ENCODE results near the gene FLT4. TPM values are rescaled to one million over a fixed set of nuclear protein-coding genes. Genes with fewer than 3 reads are reported as not detected.
"Not testable (repeated sequence)": the region's sequence is repeated elsewhere in the genome, so short reads cannot be mapped to it uniquely, and the experiment has no call there.

Gene FLT4
- total RNA-seq, 1 donor from 2014 or later: 203 TPM

GRCh38 chr5:180670586-180671359 is 21.4 kb upstream of the FLT4 start:
- peak; percentile 33 for DNase-seq (ENCODE audit: extremely low read depth, low read depth, low spot score)

DNA sequence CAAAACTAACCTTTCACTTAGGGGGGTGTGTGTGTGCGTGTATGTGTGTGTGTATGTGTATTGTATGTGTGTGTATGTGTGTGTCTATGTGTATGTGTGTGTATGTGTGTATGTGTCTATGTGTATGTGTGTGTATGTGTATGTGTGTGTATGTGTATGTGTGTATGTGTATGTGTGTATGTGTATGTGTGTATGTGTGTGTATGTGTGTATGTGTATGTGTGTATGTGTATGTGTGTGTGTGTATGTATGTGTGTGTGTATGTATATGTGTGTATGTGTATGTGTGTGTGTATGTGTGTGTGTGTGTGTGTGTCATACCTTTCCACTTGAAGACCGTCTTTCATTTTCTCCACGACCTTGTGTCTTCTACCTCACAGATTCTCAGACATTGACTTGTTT is 20.8 kb upstream of the FLT4 start:
- DNase-seq (ENCODE audit: extremely low read depth, low read depth, low spot score): no peak

DNA sequence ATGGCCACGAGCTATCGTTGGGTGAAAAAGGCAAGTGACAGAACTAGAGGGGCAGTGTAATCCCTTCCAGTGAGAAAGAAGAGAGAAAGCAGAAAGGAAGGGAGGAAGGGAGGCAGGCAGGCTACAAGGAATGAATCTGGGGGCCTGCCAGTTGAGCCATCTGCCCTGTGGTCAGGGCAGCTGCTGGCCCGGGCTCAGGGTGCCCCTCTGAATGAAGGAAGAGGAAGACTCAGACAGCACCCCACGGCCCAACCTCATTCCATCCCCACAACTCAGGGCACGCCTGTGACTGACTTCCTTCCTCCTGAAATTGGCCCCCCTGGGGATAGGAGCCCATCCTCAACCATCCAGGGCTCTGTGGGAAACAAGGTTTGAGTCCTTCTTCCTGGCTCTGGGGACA is 20.3 kb upstream of the FLT4 start:
- no peak for DNase-seq (ENCODE audit: extremely low read depth, low read depth, low spot score)

DNA sequence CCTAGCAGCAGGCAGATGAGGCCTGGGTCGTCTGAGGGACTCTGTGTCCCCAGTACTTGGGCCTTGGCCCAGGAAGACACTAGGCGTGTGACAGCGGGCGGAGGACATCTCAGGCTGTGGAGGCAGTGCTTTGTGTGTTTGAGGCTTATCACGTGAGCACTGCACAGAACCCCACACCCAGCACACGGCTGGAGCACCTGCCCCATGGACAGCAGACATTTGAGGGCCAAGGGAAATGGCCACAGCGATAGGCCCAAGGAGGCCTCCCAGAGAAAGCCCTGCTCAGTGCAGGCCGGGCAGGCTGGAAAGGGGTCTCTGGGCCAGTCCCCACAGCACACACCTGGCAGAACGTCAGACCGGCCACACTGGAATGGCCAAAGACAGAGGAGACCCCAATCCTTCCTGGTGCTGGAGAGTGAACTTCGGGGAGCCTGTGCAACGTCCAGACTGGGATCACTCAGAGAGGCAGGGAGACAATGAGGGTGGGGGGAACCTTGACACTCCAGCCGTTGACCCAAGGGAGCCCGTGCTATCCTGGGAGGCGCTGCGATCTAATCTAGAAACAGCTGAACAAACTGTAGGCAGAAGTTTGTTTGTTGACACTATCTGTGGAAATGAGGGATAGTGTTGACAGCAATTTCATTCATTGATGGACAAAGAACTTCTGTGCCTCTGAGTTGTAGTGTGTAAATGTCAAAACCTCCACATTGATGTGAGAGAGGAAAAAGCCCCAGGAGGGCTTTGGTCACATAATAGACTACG is 19.6 kb upstream of the FLT4 start:
- DNase-seq (ENCODE audit: extremely low read depth, low read depth, low spot score): no peak

- no peak for DNase-seq (ENCODE audit: extremely low read depth, low read depth, low spot score)
These were observed 17.4 kb upstream of the FLT4 start for GRCh38 chr5:180666812-180667211.

DNA sequence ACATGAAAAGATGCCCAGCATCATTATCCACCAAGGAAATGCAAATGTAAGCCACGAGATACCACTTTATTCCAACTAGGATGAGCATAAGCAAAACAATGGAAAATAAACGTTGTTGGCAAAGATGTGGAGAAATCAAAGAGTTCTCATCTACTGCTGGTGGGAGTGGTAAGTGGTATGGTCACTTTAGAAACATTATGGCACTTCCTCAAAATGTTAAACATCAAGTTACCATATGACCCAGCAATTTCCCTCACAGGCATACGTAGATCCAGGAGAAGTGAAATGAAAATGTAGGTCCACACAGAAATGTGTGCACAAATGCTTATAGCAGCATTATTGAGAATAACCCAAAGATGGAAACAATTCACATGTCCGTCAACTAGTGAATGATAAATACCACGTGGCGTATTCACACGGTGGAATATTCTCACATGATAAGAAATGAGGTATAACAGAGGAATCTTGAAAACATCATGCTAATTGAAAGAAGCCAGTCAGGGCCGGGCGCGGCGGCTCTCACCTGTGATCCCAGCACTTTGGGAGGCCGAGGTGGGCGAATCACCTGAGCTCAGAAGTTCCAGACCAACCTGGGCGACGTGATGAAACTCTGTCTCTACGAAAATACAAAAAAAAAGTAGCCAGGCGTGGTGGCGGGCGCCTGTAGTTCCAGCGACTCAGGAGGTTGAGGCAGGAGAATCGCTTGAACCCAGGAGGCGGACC is 16.4 kb upstream of the FLT4 start:
- DNase-seq (ENCODE audit: extremely low read depth, low read depth, low spot score): no peak

DNA sequence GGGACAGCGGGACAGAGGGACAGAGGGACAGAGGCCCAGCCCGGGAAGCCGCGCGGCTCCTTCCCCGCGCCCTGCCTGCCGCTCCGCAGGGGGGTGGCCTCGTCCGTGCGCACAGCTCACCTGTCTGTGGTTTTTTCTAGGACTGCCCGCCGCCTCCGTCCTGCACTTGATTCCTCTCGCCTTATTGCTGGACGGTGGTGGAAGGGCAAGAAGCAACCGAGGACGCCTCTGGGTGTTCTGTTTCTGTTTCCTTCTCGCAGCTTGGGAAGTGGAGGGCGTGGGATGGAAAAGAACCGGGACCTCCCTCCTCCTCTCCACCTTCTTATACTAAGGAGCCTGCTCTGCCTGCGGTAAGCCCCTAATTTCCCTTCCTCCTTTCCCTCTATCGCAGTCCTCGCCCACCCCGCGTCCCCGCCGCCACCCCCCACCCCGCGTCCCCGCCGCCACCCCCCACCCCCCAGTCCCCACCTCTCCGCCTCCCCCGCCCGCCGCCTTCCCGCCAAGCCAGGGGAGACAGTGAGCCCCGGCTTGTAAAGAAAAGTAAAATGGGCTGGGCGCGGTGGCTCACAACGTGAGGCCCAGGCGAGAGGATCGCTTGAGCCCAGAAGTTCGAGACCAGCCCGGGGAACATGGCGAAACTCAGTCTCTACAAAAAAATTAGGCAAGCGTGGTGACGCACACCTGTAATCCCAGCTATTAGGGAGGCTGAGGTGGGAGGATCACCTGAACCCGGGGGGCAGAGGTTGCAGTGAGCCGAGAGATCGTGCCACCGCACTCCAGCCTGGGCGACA is 9.6 kb upstream of the FLT4 start:
- no peak for DNase-seq (ENCODE audit: extremely low read depth, low read depth, low spot score)

GRCh38 chr5:180655243-180655642 is 5.8 kb upstream of the FLT4 start:
- DNase-seq (ENCODE audit: extremely low read depth, low read depth, low spot score): not testable (repeated sequence)

DNA sequence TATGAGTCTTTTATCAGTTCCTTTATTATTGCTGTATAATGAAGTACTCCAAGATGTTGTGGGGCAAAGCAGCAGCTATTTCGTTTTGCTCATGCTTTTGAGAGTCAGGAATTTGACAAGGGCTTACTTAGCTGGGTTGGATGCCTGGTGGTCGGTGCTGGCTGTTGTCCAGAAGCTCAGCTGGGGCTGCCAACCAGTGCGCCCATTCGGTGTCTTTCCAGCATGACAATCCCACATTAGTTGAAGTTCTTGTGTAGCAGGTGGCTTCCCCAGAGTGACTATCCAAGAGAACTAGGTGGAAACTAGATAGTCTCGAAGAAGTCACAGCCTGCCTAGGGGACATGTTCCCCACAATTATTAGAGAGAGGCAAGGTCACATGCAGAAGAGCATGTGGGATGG is 3.4 kb upstream of the FLT4 start:
- no peak for DNase-seq (ENCODE audit: extremely low read depth, low read depth, low spot score)

DNA sequence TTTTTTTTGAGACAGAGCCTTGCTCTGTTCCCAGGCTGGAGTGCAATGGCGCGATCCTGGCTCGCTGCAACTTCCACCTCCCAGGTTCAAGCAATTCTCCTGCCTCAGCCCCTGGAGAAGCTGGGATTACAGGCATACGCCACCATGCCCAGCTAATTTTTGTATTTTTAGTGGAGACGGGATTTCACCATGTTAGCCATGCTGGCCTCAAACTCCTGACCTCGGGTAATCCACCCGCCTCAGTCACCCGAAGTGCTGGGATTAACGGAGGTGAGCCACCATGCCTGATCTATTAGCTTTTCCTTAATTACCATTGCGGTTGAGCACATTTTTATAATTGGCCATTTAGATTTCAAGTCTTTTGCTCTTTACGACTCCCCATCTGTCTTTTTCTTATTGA is 2.9 kb upstream of the FLT4 start:
- no peak for DNase-seq (ENCODE audit: extremely low read depth, low read depth, low spot score)

DNA sequence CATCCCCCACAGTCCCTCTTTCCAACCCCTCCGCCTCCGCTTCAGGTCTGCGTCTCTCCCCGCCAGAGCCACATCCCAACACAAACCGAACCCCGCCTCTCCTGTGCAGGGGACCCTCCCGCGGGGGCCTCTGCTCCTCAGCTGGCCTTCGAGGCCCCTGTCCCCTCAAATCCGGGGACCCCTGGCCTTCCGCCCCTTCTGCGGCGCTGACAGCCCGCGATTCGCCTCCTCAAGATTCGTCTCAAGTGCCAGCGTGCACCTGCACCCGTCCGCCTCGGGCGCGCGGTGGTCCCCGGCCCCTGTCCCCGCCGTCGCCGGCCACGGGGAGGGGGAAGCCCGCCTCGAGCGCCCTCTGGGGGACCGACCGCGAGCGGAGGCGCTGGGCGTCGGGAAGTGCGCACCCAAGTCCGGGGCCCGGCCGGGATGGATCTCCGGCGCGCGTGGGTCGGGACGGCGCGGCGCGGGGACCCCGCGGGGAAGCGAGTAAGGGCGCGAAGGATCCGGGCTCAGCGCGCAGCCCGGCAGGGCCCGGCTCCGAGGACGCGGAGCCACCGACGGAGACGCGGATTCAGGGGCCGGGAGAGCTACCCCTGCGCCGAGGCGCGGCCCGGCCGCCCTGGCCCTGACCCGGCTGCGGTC is 623 bp downstream of the FLT4 start:
- no peak for DNase-seq (ENCODE audit: extremely low read depth, low read depth, low spot score)

DNA sequence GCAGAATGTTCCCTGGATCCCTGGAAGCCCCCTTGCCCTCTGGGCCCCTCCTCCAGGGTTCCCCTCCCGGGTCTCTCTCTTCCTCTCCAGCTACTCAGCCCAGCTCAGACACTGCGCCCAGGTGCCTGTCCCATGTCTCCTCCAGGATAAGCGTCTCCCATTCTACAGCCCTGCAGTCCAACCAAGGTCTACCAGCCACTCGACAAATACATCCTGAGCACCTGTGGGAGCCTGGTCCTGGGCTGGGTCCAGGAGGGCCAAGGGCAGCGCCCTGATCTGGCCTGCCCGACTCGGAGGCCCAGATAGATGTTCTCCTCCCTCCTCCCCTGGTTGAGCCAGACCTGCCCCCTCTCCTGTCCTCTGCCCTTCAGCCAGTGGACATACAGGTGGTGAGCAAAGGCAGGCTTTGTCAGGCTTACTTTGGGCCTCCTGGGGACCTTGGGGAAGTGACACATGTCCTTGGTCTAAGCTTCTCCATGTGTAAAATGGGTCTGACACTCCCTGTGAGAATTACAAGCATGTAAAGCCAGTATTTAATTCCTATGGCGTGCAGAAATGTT is 1.4 kb downstream of the FLT4 start:
- DNase-seq (ENCODE audit: extremely low read depth, low read depth, low spot score): no peak

GRCh38 chr5:180647465-180647864 is 1.9 kb downstream of the FLT4 start:
- DNase-seq (ENCODE audit: extremely low read depth, low read depth, low spot score): no peak

DNA sequence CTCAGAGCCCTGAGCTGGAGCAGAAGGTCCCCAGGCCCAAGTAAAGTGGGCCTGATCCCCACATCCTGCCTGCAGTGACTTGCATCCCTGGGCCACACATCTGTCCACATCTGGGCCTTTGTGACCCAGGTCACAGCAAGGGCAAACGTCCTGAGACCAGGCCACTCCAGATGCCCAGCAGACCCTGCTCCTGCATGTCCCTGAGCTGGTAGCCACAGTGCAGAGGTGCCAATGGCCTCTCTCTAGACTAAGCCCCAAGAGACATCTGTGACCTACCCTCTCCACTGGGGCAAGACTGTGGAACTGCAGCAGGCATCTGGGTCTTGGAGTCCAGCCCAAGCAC is 2.5 kb downstream of the FLT4 start:
- DNase-seq (ENCODE audit: extremely low read depth, low read depth, low spot score): no peak

GRCh38 chr5:180646289-180646962 is 3.0 kb downstream of the FLT4 start:
- no peak for DNase-seq (ENCODE audit: extremely low read depth, low read depth, low spot score)

DNA sequence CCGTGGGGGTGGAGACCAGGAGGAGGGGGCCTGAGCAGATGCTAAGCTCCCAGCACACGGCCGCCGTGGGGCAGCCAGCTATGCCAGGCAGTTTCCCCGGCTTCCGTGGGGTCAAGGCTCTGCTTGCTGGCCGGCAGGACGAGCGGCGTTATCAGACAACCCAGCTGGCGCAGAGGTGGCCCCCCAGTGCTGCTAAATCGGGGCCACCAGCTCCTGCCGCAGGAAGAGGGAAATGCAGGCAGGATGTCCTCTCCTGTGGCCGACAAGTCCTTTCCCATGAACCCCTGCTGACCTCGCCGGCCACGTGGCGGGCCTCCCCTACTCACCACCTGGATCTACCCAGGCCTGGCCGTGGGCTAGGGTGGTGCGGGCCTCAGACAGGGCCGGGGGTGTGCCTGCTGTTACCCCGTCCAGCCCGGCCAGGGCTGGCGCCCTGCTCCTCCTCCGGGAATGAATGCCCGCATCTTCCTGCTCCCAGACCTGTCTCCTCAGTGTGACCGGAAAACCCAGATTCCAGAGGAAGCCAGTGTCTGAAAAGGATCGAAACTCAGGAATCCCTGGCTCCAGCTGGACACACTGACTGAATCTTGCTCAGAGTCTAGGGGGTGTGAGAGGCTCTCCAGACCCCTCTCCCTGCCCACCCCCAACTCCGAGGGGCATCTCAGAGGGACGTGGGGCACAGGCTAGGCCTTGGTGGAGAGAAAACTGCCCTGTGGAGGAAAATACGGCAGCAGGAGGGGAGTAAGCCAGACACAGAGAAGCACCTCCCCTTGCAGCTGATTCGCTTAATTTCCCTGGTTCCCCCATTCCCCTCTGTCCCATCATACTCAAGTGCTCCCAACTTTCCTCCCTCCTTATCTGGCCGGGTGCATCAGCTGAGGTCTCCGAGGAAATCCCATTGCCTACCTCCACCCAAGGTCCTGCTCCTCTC is 3.9 kb downstream of the FLT4 start:
- DNase-seq (ENCODE audit: extremely low read depth, low read depth, low spot score): peak; percentile 23

GRCh38 chr5:180644825-180645273 is 4.6 kb downstream of the FLT4 start:
- no peak for DNase-seq (ENCODE audit: extremely low read depth, low read depth, low spot score)

GRCh38 chr5:180644129-180644824 is 5.1 kb downstream of the FLT4 start:
- DNase-seq (ENCODE audit: extremely low read depth, low read depth, low spot score): no peak
